ENCODE results near the gene CPNE6.

The CPNE6 gene

GRCh38 chr14:24070285-24071143, 848 bp upstream of the CPNE6 start:
- DNase-seq: no peak

GRCh38 chr14:24071836-24072430, 571 bp downstream of the CPNE6 start:
- DNase-seq: no peak

GRCh38 chr14:24072436-24072835, 1.1 kb downstream of the CPNE6 start:
- DNase-seq: no peak

GRCh38 chr14:24072881-24073877, 1.8 kb downstream of the CPNE6 start:
- DNase-seq: no peak

- no peak for DNase-seq
Observed at GRCh38 chr14:24074625-24075484, 3.5 kb downstream of the CPNE6 start.

- no peak for DNase-seq
Observed at GRCh38 chr14:24075485-24076301, 4.3 kb downstream of the CPNE6 start.

GRCh38 chr14:24076302-24076601, 4.9 kb downstream of the CPNE6 start:
- no peak for DNase-seq

GRCh38 chr14:24077086-24077485, 5.7 kb downstream of the CPNE6 start:
- DNase-seq: no peak

GRCh38 chr14:24078146-24078545, 6.8 kb downstream of the CPNE6 start:
- no peak for DNase-seq

GRCh38 chr14:24079491-24080141, 8.3 kb downstream of the CPNE6 start:
- DNase-seq: peak; percentile 97

GRCh38 chr14:24080142-24080530, 8.8 kb downstream of the CPNE6 start:
- no peak for DNase-seq

GRCh38 chr14:24080888-24081738, 9.8 kb downstream of the CPNE6 start:
- DNase-seq: peak; percentile 51

- DNase-seq: no peak
Observed at GRCh38 chr14:24081739-24082211, 10.4 kb downstream of the CPNE6 start.

- DNase-seq: no peak
Observed at GRCh38 chr14:24082411-24083080, 11.2 kb downstream of the CPNE6 start.

- DNase-seq: no peak
Observed at GRCh38 chr14:24083462-24083861, 12.1 kb downstream of the CPNE6 start.

GRCh38 chr14:24084440-24084839, 13.1 kb downstream of the CPNE6 start:
- no peak for DNase-seq

- DNase-seq: no peak
Observed at GRCh38 chr14:24085215-24085614, 13.9 kb downstream of the CPNE6 start.

GRCh38 chr14:24086193-24086955, 15.0 kb downstream of the CPNE6 start:
- DNase-seq: no peak
